Measurements from ENCODE around the gene PLSCR3.
"Not testable (repeated sequence)": the region's sequence is repeated elsewhere in the genome, so short reads cannot be mapped to it uniquely, and the experiment has no call there.

PLSCR3 gene

GRCh38 chr17:7370853-7371252 lies 23.5 kb downstream of the PLSCR3 start:
- TF ChIP-seq CTCF (IDR thresholded peaks at IDR 0.05; ENCODE audit: low read depth, low read length), result no peak
- no peak for DNase-seq (ENCODE audit: low read depth in 2 of 2)
- H3K4me3 ChIP-seq (replicated peaks in 1 of 2; ENCODE audit: low read depth in 2 of 2, low read length in 2 of 2), result no peak overlapping the region

GRCh38 chr17:7369825-7370224 lies 24.5 kb downstream of the PLSCR3 start:
- no peak for TF ChIP-seq CTCF (IDR thresholded peaks at IDR 0.05; ENCODE audit: low read depth, low read length)
- no peak for DNase-seq (ENCODE audit: low read depth in 2 of 2)
- H3K4me3 ChIP-seq (replicated peaks in 1 of 2; ENCODE audit: low read depth in 2 of 2, low read length in 2 of 2), result no peak overlapping the region

DNA sequence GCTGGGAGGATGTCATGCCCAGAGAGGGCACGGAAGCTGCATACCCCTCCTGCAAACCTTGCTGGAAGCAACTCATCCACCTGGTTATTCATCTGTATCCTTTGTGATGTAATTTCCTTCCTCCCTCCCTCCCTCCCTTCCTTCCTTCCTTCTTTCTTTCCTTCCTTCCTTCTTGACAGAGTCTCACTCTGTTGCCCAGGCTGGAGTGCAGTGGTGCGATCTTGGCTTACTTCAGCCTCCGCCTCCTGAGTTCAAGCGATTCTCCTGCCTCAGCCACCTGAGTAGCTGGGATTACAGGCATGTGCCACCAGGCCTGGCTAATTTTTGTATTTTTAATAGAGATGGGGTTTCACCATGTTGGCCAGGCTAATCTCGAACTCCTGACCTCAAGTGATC lies 25.7 kb downstream of the PLSCR3 start:
- not testable (repeated sequence) for H3K4me3 ChIP-seq (replicated peaks in 1 of 2; ENCODE audit: low read depth in 2 of 2, low read length in 2 of 2); DNase-seq (ENCODE audit: low read depth in 2 of 2)

DNA sequence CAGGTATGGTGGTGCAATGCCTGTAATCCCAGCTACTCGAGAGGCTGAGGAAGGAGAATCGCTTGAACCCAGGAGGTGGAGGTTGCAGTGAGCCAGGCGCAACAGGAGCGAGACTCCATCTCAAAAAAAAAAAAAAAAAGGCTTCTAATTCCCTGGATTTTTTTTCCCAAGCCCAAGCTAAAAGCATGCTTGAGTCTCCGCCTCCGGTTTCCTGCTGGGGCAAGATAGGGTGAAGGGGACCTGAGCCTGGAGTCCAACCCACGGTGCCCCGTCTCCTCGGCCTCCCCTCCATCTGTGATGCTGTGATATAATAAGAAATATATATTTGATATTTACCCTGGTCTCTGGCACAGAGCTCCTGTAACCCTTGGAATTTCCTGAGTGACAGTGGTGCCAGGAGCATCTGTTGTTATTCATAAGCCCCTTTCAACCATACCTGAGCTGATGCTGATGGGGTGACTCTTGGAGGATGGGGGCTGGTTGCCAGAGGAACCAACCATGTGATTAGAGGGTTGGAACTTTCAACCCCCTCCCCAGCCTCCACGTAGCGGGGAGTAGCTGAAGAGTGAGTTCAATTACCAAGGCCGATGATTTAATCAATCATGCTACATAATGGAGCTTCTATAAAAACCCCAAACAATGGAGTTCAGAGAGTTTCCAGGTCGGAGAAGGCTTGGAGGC lies 26.3 kb downstream of the PLSCR3 start:
- H3K4me3 ChIP-seq (replicated peaks in 1 of 2; ENCODE audit: low read depth in 2 of 2, low read length in 2 of 2), result no peak overlapping the region
- TF ChIP-seq CTCF (IDR thresholded peaks at IDR 0.05; ENCODE audit: low read depth, low read length), result no peak
- no peak for DNase-seq (ENCODE audit: low read depth in 2 of 2)

GRCh38 chr17:7367083-7367482 lies 27.2 kb downstream of the PLSCR3 start:
- no peak overlapping the region for H3K4me3 ChIP-seq (replicated peaks in 1 of 2; ENCODE audit: low read depth in 2 of 2, low read length in 2 of 2)
- no peak for DNase-seq (ENCODE audit: low read depth in 2 of 2)
- no peak for TF ChIP-seq CTCF (IDR thresholded peaks at IDR 0.05; ENCODE audit: low read depth, low read length)

- H3K4me3 ChIP-seq (replicated peaks in 1 of 2; ENCODE audit: low read depth in 2 of 2, low read length in 2 of 2); DNase-seq (ENCODE audit: low read depth in 2 of 2): not testable (repeated sequence)
Measured at GRCh38 chr17:7365963-7366362, 28.4 kb downstream of the PLSCR3 start.

- DNase-seq (ENCODE audit: low read depth in 2 of 2), result peak in 1 of 2 donors; percentile 43
- no peak for TF ChIP-seq CTCF (IDR thresholded peaks at IDR 0.05; ENCODE audit: low read depth, low read length)
Measured at GRCh38 chr17:7363311-7363710, 31.0 kb downstream of the PLSCR3 start.

DNA sequence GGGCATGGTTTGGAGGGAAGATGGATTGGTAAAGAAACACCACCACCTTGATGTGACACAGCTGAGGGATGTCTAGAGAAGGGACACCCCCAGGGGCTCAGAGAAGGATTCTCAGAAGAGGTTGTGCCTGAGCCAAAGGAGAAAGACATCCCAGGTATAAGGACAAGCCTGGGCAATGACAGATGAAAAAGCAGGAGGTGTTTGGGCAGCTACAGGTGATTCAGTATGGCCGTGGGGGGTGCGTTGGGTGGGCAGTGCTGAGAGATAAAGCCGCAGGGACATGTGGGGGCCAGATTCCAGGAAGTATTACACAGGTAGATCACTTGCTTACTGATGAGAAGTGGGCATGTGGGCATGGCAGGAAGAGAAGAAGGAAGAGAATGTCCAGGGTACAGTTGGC lies 32.4 kb downstream of the PLSCR3 start:
- TF ChIP-seq CTCF (IDR thresholded peaks at IDR 0.05; ENCODE audit: low read depth, low read length), result no peak
- no peak overlapping the region for H3K4me3 ChIP-seq (replicated peaks in 1 of 2; ENCODE audit: low read depth in 2 of 2, low read length in 2 of 2)
- DNase-seq (ENCODE audit: low read depth in 2 of 2), result no peak

More at GRCh38 chr17:7363311-7363710, 31.0 kb downstream of the PLSCR3 start:
- H3K4me3 ChIP-seq (replicated peaks in 1 of 2; ENCODE audit: low read depth in 2 of 2, low read length in 2 of 2), result no peak overlapping the region
